Endothelial cell (in vitro differentiated cells): ENCODE results near the gene SYNPO. TPM values are rescaled to one million over a fixed set of nuclear protein-coding genes. Genes with fewer than 3 reads are reported as not detected.

ENCODE experiments used
- DNase-seq: peaks from one replicate; pipeline ENCODE4 v3.0.0; 2021; ENCODE audit warnings: low spot score
- H3K27ac Mint-ChIP-seq: one replicate; pipeline ENCODE4 v1.8.0; 2021; ENCODE audit warnings: mixed read lengths, inconsistent platforms; ENCODE audit not compliant: unreplicated experiment
- H3K27me3 Mint-ChIP-seq: one replicate; pipeline ENCODE4 v1.8.0; 2021; ENCODE audit warnings: mild to moderate bottlenecking, moderate library complexity, mixed read lengths, inconsistent platforms; ENCODE audit not compliant: unreplicated experiment
- H3K36me3 Mint-ChIP-seq: one replicate; pipeline ENCODE4 v1.8.0; 2021; ENCODE audit warnings: mild to moderate bottlenecking, low read depth, mixed read lengths, inconsistent platforms; ENCODE audit not compliant: unreplicated experiment
- H3K4me1 Mint-ChIP-seq: one replicate; pipeline ENCODE4 v1.8.0; 2021; ENCODE audit warnings: mild to moderate bottlenecking, mixed read lengths, inconsistent platforms; ENCODE audit not compliant: unreplicated experiment
- H3K4me3 Mint-ChIP-seq: one replicate; pipeline ENCODE4 v1.8.0; 2021; ENCODE audit warnings: mild to moderate bottlenecking, mixed read lengths, inconsistent platforms; ENCODE audit not compliant: unreplicated experiment
- H3K9me3 Mint-ChIP-seq: one replicate; pipeline ENCODE4 v1.8.0; 2021; ENCODE audit warnings: mixed read lengths, inconsistent platforms; ENCODE audit not compliant: unreplicated experiment
- total RNA-seq: library from RNA; stranded (reverse); fragmentation: NEBNext Ultra II Directional; extraction: Animal tissue kit (Norgen Biotek cat#: 25700); gene quantifications from one replicate; pipeline ENCODE4 v1.2.1, GENCODE V29; 2021; ENCODE audit not compliant: unreplicated experiment
- TF ChIP-seq, protein P1 (sequence below): fragments of 200-600 bp; sonication (generic); IDR thresholded peaks from one replicate; pipeline ENCODE4 v1.5.0; 2021; ENCODE audit warnings: antibody characterized with exemption; ENCODE audit not compliant: unreplicated experiment

Gene SYNPO
- total RNA-seq, 1 donor from 2014 or later = 94.3 TPM

DNA sequence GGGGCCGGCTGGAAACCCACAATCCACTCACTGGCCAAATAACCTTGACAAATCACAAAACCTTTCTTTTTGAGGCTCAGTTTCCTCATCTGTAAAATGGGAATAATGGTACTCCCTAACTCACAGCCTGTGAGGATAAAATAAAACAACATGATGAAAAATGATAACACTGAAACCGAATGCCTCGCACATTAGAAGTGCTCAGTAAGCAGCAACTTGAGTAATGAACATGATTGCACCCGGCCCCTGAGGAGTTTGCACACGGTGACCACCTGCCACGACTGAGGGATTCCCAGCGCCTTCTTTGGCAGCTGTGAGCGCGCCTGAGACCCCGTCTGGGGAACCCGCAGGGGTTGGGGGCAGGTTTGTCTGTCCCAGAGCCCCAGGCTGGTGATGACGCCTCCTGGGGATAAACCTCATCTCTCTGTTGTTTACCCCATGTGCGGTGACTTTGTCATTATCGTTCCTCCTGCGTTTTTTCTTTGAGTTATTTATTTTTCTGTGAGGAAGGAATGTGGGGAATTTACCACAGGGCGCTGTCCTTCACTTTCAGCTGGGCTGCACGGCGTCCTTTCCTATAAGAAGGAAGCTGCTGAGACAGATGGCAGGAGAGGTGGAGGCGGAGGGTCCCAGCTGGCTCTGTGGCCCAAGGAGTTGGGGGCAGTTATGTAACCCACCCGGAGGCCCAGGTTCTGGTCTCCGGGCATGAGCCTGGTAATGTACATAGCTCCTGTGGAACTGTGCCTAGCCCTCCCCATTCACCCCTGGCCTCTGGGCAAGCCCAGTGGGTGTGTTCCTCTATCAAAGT, 3.0 kb upstream of the SYNPO start:
- TF ChIP-seq, protein P1, sequence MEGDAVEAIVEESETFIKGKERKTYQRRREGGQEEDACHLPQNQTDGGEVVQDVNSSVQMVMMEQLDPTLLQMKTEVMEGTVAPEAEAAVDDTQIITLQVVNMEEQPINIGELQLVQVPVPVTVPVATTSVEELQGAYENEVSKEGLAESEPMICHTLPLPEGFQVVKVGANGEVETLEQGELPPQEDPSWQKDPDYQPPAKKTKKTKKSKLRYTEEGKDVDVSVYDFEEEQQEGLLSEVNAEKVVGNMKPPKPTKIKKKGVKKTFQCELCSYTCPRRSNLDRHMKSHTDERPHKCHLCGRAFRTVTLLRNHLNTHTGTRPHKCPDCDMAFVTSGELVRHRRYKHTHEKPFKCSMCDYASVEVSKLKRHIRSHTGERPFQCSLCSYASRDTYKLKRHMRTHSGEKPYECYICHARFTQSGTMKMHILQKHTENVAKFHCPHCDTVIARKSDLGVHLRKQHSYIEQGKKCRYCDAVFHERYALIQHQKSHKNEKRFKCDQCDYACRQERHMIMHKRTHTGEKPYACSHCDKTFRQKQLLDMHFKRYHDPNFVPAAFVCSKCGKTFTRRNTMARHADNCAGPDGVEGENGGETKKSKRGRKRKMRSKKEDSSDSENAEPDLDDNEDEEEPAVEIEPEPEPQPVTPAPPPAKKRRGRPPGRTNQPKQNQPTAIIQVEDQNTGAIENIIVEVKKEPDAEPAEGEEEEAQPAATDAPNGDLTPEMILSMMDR = no peak
- Mint-ChIP-seq H3K9me3 (no peaks in the 10 kb centered on the region), H3K27me3 (peaks cover 13% of the 10 kb centered on the region), H3K36me3 (peaks cover 14% of the 10 kb centered on the region), H3K27ac (peak overlapping the region; percentile 42), H3K4me3 (peak overlapping the region; percentile 19), H3K4me1 (peaks cover 22% of the 10 kb centered on the region)
- no peak for DNase-seq

DNA sequence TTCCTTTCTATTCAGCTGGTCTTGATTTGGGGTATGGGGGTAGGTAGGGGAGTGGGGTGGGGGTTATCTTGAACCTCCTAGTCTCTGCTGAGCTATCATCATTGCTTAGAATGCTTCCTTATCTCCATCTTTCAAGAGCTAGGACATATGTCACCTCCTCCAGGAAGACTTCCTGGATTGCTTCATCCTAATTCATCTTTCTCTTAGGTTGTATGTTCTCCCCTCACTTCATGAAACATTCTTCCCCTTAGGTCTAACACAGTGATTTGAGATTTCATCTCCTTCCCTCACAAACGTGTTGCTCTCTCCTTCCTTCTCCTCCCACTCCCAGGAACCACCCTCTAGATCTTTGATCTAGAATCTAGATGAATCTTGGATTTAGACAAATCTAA, 2.4 kb upstream of the SYNPO start:
- H3K4me1 Mint-ChIP-seq = peaks cover 22% of the 10 kb centered on the region
- no peak overlapping the region for H3K27ac Mint-ChIP-seq
- DNase-seq = no peak
- TF ChIP-seq, protein P1 = no peak
- peaks cover 14% of the 10 kb centered on the region for H3K36me3 Mint-ChIP-seq
- no peak overlapping the region for H3K4me3 Mint-ChIP-seq
- no peaks in the 10 kb centered on the region for H3K9me3 Mint-ChIP-seq
- peaks cover 13% of the 10 kb centered on the region for H3K27me3 Mint-ChIP-seq

DNA sequence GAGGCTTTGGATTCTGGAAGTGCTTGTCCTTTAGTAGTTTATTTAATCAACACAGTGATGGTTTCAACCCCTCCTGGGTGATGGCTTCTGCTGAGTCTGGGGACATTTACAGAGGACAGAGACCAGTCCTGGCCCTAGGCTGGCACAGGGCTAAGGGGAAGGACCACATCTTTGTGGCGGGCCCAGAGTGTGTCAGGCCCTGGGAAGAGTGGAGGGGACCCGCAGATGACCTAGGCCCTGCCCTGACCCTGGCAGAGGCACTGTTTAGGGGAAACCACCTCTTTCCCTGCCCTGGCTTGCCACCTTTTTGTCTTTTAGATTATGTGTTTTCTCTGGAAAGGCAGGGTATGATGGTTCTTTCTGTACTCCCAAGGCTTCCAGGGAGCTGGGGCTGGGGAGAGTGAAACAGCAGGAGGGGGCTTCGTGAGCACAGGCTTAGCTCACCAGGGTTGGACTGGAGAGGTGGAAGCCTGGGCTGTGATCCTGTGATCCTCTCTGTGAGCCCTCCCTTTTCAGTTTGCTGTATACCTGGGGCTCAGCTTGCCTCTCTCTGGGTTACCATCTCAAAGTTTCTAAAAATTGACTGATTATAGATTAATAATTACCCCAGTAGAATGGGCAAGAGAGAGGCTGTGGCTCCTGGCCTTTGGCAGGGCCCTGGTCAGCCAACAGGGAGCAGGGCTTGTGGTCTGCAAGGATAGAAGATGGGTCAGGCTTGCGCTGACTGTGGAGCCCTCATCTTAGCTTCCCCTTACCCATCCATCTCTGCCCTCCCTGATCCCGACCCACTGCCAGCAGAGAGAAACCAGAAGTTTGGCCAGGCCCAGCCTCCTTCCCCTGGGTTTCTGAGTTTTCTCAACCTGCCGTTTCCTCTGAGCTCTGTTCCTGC, 1.7 kb upstream of the SYNPO start:
- no peaks in the 10 kb centered on the region for H3K9me3 Mint-ChIP-seq
- H3K4me3 Mint-ChIP-seq = no peak overlapping the region
- no peak overlapping the region for H3K27ac Mint-ChIP-seq

DNA sequence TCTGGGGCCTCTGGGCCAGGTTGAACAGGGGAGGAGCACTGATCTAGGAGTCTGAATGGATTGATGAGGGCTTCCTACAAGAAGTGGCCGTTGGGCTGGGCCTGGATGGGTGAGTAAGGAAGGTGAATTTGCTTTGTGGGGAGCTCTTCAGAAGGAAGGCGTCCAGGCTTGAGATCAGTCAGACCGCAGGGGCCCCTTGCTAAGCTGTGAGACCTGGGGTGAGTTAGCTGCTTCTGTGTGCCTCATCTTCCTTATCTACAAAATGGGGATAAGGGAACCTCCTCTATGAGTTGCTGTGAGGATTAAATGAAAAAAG, 1.1 kb upstream of the SYNPO start:
- peaks cover 13% of the 10 kb centered on the region for H3K27me3 Mint-ChIP-seq
- no peak overlapping the region for H3K4me3 Mint-ChIP-seq
- H3K4me1 Mint-ChIP-seq = peaks cover 22% of the 10 kb centered on the region
- no peak for DNase-seq
- peaks cover 14% of the 10 kb centered on the region for H3K36me3 Mint-ChIP-seq
- no peaks in the 10 kb centered on the region for H3K9me3 Mint-ChIP-seq
- TF ChIP-seq, protein P1 = no peak
- no peak overlapping the region for H3K27ac Mint-ChIP-seq

More for the DNA sequence above, 1.7 kb upstream of the SYNPO start:
- TF ChIP-seq, protein P1 = no peak
- Mint-ChIP-seq H3K36me3 (peaks cover 14% of the 10 kb centered on the region), H3K27me3 (peaks cover 13% of the 10 kb centered on the region), H3K4me1 (peaks cover 22% of the 10 kb centered on the region)
- no peak for DNase-seq
